Measurements from ENCODE around the gene HPCAL1. TPM values are rescaled to one million over a fixed set of nuclear protein-coding genes. Genes with fewer than 3 reads are reported as not detected.

HPCAL1 gene
- total RNA-seq, 1 experiment from 2014 or later = 159 TPM

DNA sequence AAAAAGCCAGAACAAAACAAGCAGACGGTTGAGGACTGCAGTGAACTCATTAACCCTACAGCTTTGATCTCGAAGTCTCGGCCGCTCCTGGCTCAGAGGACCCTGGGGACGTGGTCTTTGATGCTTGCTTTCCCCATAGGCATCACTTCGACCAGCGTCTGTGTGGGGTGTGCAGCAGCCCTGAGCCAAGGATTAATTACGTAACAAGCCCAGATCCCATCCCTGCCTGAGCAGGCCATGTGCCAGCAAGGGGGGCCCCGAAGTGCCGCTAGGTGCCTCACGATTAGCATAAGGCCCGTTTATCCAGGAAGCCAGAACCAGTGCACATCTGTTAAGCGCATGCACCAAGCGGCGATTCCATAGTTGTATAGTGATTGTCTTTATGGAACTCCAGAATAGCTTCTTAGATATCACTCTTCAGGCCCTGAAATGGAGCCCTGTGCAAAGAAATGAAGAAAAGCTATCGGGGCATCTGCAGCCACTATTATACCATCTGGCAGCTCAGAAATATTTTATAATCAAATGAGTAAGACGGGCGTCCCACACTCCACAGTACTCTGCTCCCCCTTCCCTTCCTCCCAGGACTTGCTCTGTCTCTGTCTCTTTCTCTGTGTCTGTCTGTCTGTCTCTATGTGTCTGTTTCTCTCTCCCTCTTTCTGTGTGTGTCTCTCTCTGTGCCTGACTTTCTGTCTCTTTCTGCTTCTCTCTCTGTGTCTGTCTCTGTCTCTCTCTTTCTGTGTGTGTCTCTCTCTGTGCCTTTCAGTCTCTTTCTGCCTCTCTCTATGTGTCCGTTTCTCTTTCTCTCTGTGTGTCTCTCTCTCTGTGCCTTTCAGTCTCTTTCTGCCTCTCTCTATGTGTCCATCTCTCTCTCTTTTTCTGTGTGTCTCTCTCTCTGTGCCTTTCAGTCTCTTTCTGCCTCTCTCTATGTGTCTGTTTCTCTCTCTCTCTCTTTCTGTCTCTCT, 41.7 kb downstream of the HPCAL1 start:
- no peak for DNase-seq
- Histone ChIP-seq H3K36me3 (peaks cover 8% of the 10 kb centered on the region), H3K4me3 (no peak overlapping the region), H3K27me3 (no peaks in the 10 kb centered on the region), H3K9me3 (no peaks in the 10 kb centered on the region)

DNA sequence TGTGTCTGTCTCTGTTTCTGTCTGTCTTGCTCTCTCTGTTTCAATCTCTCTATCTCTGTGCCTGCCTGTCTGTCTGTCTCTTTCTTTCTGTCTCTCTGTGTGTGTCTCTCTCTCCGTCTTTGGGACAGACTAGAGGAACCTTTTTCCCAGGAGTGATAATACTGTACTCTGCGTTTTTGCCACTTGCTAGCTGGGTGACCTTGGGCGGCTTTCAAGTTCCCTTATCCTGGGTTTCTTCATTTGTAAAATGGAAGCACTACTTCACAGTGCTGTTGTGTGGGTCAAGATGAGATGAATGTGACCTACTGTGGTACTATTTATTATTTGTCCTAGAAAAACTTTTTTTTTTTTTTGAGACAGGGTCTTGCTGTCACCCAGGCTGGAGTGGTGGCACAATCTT, 42.4 kb downstream of the HPCAL1 start:
- H3K36me3 ChIP-seq = peaks cover 7% of the 10 kb centered on the region
- DNase-seq = no peak
- H3K9me3 ChIP-seq = no peaks in the 10 kb centered on the region
- H3K4me3 ChIP-seq = no peak overlapping the region
- no peaks in the 10 kb centered on the region for H3K27me3 ChIP-seq

DNA sequence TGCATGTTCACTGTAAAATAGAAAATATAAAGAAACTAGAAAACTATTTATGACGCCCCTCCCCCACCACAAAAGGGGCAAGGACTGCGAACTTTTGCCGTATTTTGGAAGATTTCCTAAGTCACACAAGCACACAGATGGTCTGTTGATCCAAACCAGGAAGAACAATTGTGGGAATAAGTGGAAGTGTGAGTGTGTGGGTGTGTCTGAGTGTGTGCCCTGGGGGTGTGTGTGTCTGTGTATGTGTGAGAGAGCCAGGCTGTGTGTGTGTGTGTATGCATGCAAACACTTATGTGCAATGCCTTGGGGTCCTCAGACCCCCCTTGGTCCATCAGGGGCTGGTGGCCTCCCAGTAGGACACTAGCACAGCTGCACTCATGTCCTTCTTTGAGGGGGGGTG, 43.1 kb downstream of the HPCAL1 start:
- H3K27me3 ChIP-seq = no peaks in the 10 kb centered on the region

DNA sequence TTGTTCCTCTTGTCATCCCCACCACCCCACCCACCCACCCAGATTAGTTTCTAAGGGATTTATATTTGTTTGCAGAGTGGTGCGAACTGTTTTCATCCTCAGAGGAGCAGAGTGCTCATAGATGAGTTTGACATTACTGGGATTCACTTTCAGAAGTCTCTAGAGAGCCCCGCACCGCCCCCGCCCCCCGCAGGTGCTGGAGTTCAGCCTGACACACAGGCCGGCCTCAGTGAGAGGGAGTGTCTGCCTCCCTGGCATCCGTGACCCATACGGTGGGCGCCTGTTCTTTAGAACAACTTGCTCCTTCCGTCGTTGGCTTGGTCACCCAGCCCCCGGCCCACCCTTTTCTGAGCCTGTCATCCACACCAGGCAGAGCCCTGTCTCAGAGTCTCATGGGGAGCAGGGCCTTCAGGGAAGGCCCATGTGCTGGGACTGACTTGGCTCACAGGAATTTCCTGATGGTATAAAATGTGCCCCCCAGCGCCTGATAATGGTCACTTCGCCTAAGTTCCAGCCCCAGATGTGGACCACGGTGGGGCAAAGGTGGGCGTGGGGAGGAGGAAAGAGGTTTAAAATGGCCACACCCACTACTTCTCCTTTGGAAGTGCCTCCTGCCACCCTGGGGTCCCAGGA, 44.3 kb downstream of the HPCAL1 start:
- no peak for DNase-seq
- Histone ChIP-seq H3K9me3 (no peaks in the 10 kb centered on the region), H3K4me3 (no peak overlapping the region), H3K36me3 (peaks cover 14% of the 10 kb centered on the region), H3K27me3 (no peaks in the 10 kb centered on the region)

More for the DNA sequence above, 43.1 kb downstream of the HPCAL1 start:
- Histone ChIP-seq H3K9me3 (no peaks in the 10 kb centered on the region), H3K36me3 (peaks cover 10% of the 10 kb centered on the region), H3K4me3 (no peak overlapping the region)
- no peak for DNase-seq

DNA sequence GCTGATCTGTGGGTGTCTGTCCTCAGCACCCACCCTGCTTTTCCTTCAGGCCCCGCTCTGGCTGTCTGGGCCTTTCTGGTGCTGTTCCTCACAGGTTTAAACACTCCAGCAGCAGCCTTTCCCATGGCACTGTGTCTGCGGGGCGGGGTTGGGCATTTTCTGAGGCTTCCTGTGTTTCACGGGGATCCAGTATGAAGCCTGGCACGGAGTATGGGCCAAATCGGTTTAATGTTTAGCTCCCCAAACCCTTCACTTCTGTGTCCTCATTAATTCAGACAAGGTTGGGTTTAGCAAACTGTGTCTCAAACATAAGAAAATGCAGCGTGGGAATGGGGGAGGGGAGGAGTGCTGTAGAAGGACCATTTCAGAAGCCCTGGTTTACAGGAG, 44.9 kb downstream of the HPCAL1 start:
- no peak for DNase-seq
- no peaks in the 10 kb centered on the region for H3K9me3 ChIP-seq
- H3K4me3 ChIP-seq = no peak overlapping the region
- no peaks in the 10 kb centered on the region for H3K27me3 ChIP-seq
- peaks cover 14% of the 10 kb centered on the region for H3K36me3 ChIP-seq

DNA sequence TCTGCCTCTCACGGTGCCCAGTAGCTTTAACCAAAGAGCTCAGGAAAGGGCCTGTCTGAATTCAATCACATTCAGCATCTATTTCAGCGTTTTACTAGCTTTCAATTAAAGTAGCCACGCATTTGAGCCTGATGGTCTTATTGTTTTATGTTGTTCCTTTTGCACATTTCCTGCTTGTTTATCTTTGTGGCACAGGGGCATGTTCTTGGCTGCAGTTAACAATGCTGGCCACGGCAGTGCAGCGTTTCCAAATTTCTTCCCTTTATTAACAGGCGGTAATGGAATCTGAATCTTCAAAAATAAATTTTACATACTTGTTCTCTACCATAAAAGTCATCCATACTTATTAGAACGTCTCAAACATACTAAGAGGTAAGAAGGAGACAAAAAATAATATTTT, 46.2 kb downstream of the HPCAL1 start:
- no peak for DNase-seq
- Histone ChIP-seq H3K9me3 (no peaks in the 10 kb centered on the region), H3K36me3 (peaks cover 9% of the 10 kb centered on the region; the same call in 1 of the 2 replicates), H3K27me3 (no peaks in the 10 kb centered on the region), H3K4me3 (no peak overlapping the region)

DNA sequence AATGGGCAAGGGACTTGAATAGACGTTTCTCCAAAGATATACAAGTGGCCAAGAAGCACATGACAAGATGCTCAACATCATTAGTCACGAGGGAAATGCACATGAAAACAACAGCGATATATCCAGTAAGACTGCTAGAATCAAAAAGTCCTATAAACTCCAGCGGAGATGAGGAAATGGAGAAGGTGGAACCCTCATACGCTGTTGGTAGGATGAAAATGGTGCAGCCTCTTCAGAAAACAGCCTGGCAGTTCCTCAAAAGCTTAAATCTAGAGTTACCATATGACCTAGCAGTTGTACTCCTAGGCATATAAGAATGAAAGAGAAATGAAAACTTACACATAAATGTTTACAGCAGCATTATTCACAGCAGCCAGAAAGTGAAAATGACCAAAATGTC, 48.1 kb downstream of the HPCAL1 start:
- no peak overlapping the region for H3K4me3 ChIP-seq
- DNase-seq = no peak
- H3K27me3 ChIP-seq = no peaks in the 10 kb centered on the region
- peaks cover 18% of the 10 kb centered on the region for H3K36me3 ChIP-seq
- H3K9me3 ChIP-seq = no peaks in the 10 kb centered on the region

DNA sequence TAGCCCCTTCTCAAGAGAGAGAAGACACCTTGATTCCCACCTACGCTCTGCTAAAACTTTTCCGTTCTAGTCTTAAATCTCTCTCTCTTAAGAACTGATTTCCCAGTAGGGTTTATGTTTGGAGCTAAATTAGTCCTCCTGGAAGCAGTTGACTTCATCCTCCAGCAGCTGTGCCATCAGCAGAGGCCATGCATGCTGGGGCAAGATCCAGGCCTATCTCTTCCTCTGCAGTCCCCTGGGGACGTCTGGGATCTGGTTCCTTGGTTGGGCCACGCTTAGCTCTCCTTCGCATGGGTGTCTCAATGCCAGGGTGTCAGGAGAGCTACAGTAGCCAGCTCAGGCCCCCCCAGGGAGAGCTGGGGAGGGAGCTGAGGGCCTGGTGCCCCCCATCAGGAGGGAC, 49.7 kb downstream of the HPCAL1 start:
- no peak overlapping the region for H3K4me3 ChIP-seq
- no peaks in the 10 kb centered on the region for H3K9me3 ChIP-seq
- H3K27me3 ChIP-seq = no peaks in the 10 kb centered on the region
- DNase-seq = no peak
- peaks cover 23% of the 10 kb centered on the region for H3K36me3 ChIP-seq

DNA sequence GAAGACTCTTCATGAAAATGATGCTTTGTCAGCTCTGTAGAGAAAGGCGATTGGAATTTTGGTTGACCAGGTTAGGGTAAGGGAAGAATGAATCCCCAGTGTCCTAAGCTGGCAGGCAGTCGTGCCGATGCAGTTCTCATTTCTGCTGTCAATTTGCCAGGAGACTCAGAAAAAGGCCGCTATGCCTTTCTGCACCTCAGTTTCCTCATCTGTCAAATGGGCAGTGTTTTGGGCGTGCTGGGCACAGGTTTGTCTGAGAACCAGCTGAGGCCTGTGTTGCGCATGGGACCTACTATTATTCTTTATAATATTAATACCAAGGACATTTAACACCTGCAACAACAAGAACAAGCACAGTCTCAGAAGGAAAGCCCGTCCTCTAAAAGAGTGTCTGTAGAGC, 50.3 kb downstream of the HPCAL1 start:
- Histone ChIP-seq H3K4me3 (no peak overlapping the region), H3K9me3 (no peaks in the 10 kb centered on the region), H3K27me3 (no peaks in the 10 kb centered on the region), H3K36me3 (peaks cover 23% of the 10 kb centered on the region)
- no peak for DNase-seq

DNA sequence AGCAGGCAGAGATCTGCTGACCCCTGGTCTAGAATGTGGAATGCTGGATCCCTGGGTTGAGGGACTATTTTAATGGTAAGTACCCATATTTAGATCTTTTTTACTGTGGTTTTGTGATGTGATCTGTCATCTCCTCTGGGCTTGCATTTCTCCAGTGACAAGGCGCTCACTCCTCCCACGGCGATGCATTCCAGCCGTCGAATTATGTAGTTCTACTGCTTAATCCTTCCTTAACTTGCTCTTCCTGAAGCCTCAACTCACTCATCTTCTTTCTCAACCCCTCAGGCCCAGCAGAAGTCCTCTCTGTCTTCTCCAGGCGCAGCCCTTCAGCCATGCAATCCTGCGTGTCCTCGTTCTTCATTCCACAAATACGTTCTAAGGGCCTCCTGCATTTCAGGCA, 51.2 kb downstream of the HPCAL1 start:
- Histone ChIP-seq H3K9me3 (no peaks in the 10 kb centered on the region), H3K27me3 (no peaks in the 10 kb centered on the region), H3K36me3 (peaks cover 29% of the 10 kb centered on the region), H3K4me3 (no peak overlapping the region)
- DNase-seq = no peak

DNA sequence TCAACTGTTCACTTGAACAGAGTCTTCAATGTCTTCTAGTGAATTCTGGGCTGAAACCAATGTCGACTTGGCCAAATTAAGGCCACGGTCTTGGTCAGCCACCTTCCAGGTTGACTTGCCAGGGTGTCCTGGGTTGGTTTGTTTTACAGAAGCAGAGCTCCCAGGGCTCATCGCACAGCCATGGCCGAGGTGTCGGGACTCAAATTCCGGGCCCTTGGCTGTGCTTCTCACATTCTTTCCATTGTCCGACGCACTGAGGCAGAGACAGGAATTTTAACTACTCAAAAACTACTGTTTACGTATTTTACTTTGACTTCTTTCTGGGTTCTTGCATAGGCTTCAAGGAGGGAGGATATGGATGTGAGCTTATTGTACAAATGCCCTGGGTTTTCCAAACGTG, 51.7 kb downstream of the HPCAL1 start:
- H3K27me3 ChIP-seq = no peaks in the 10 kb centered on the region
- H3K36me3 ChIP-seq = peaks cover 32% of the 10 kb centered on the region
- no peaks in the 10 kb centered on the region for H3K9me3 ChIP-seq
- no peak overlapping the region for H3K4me3 ChIP-seq
- no peak for DNase-seq

DNA sequence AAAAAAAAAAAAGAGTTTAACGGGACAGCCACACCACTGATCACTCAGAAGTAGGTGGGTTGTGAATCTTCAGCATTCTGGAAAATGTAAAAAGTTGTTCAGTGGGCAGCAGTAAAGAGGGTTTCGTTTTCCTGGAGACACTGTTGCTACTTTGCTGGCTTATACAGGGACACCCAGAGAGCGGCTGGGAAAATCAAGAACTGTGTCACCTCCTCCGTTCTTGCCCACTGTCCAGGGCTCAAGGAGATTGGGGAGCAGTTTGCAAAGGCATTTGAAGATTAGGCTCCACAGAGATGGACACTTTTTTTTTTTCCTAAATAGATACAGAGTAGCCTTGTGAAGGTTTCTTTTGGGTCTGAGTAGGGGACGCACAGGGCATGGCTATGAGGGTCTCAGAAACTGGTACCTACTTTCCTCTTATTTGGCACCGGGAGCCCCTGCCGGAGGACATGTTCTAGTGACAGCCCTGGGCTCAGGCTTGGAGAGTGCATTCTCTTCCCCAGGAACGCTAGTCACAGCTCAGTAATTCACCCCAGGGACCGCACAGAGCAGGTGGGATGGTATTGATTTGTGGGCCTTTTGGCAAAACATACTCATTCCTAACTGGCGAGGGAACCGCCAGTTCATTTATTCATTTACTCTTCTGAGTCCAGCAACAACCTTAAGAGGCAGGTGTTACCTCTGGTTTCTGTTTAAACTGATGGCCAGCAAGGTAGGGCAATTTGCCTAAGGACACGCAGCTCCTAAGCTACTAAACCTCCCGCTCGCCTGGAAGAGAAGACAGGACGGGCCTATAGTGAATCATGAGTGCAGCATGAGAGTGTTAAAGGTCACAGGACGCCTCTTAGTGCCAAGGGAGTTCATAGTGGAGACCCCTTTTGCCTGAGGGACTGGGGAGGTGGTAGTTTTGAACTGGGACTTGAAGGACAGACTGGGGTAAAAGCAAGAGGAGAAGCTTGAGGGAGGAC, 53.1 kb downstream of the HPCAL1 start:
- no peaks in the 10 kb centered on the region for H3K9me3 ChIP-seq
- no peaks in the 10 kb centered on the region for H3K27me3 ChIP-seq
- DNase-seq = no peak

DNA sequence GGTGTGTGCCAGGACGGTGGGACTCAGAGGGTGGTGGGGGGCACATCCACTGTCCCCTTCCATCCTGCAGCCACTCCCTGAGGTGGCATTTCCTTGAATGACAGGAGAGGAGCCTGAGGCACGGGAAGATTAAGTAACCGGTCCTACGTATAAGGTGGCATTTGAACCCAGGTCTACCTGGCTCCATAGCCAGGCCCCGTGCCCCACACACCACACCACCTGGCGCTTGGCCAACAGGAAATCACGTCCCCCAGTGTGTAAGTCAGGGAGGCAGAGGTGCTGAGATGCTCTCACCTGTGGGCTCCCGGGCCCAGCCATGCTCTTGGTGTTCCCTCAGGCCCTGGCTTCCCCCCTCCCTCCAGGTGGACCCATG, 53.7 kb downstream of the HPCAL1 start:
- no peak for DNase-seq
- H3K36me3 ChIP-seq = peaks cover 35% of the 10 kb centered on the region

More for the DNA sequence above, 53.1 kb downstream of the HPCAL1 start:
- H3K4me3 ChIP-seq = no peak overlapping the region
- peaks cover 33% of the 10 kb centered on the region for H3K36me3 ChIP-seq

DNA sequence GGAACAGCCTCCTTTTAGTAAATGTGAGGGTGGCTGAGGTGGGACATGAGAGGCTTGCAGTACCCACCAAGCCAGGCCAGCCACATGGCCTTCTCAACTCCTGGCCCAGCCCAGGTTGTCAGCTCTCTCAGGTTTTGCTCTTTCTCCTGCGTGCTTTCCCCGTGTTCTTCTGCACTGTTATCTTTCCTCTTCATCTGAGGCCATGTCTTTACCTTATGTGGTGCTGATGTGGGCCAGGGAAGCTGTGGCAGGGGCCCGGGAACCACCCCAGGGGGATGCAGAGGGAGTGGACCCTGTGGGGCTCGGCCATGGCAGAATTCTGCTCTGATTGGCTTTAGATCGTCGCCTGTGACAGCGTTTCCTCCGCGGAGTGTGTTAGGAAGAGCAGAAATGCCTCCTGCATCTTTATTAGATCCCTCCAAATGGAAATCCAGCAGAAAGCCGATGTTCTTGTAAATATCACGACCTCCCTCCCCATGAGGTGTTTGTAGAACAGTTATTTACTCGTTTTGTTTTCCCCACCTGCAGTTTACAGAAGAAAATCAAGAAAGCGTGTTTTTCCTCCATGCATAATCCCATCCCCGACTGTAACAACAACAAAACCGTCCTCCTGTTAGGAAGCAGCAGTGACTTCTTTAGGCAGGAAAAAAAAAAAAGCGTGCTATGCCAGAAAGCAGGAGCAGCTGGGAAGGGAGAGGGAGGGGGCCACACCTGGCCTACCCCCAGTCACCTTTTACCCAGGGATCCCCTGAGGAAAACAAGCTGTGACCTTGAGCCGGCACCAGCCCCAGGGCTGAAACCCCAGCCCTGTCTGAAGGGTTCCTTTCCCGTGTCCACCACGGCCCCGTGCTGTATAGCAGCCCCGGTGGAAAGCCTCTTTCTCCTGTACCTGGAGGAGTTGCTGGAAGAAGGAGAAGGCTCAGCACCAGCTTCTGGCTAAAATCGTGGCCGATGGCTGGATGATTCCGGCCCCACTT, 54.8 kb downstream of the HPCAL1 start:
- Histone ChIP-seq H3K4me3 (no peak overlapping the region), H3K36me3 (peaks cover 40% of the 10 kb centered on the region), H3K27me3 (no peaks in the 10 kb centered on the region), H3K9me3 (no peaks in the 10 kb centered on the region)
- DNase-seq = no peak

More for the DNA sequence above, 53.7 kb downstream of the HPCAL1 start:
- Histone ChIP-seq H3K9me3 (no peaks in the 10 kb centered on the region), H3K27me3 (no peaks in the 10 kb centered on the region), H3K4me3 (no peak overlapping the region)

DNA sequence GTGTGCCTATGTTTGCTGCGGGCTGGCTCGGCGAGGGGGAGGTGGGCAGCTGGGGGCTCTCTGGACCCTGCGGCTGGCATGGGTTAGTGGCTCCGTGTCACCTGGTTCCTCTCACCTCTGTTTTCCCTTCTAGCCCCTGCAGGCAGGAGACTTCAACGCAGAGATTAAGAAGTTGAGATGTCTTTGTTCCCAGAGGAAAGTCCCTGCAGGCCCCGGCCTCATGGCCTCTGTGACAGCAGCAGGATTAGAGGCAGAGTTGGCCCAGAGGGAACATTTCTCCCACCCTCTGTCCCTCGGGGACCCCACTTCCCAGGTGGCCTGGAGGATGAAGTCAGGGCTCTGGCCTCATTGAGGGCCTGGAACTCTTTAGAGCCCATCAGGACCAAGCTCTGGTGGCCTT, 56.5 kb downstream of the HPCAL1 start:
- Histone ChIP-seq H3K27me3 (no peaks in the 10 kb centered on the region), H3K36me3 (peaks cover 40% of the 10 kb centered on the region), H3K9me3 (no peaks in the 10 kb centered on the region), H3K4me3 (no peak overlapping the region)
- no peak for DNase-seq

All from MG63 (cell line).